Endothelial cell of umbilical vein (primary cell): ENCODE data around the gene NCS1. TPM values are rescaled to one million over a fixed set of nuclear protein-coding genes. Genes with fewer than 3 reads are reported as not detected.
A peak's percentile ranks its signal among the peaks of the same experiment; 100 is the strongest.

Source experiments
- BruUV-seq: library from RNA; stranded (reverse); fragments of 400-500 nt; replicated peaks from 2 replicates; lab custom pipeline; 2021; lab: Mats Ljungman, UMichigan
- CTCF ChIA-PET: fragments of 300-600, 350-600 bp; sonication (Branson Sonifier 250); formaldehyde crosslinking; loops from one replicate; lab custom pipeline; 2021; ENCODE audit warnings: antibody characterized with exemption, inconsistent platforms; lab: Charles Lee
- POLR2A ChIA-PET: fragments of 300-600, 350-600 bp; sonication (Branson Sonifier 250); formaldehyde crosslinking; loops from one replicate; lab custom pipeline; 2021; ENCODE audit warnings: antibody characterized with exemption, inconsistent platforms; lab: Charles Lee
- DNase-seq: peaks from one replicate; pipeline ENCODE4 v3.0.0-alpha.2; 2011; ENCODE audit warnings: low read depth, low spot score
- FAIRE-seq: peaks from 2 replicates; lab custom pipeline; 2011; peaks lifted over from hg19 to GRCh38; lab: Jason Lieb, UNC
- H2AFZ ChIP-seq: 2 replicates; pipeline ENCODE4 v1.6.0; 2012; ENCODE audit warnings: low read depth, low read length, control low read depth, inconsistent platforms
- H3K27ac ChIP-seq: 2 replicates; pipeline ENCODE4 v1.5.1; 2011; ENCODE audit warnings: low read depth, mild to moderate bottlenecking, control low read depth, low read length, moderate library complexity; ENCODE audit not compliant: insufficient read depth
- H3K27me3 ChIP-seq, 2 experiments: 2 replicates each; pipeline versions ENCODE4 v1.6.0 to v1.6.1; 2011; ENCODE audit warnings: low read length in 2 of 2, mixed read lengths in 1 of 2; ENCODE audit not compliant: control insufficient read depth in 2 of 2, insufficient read depth in 2 of 2
- H3K36me3 ChIP-seq, 2 experiments: 2 replicates in 1 of 2; 3 replicates in 1 of 2; pipeline ENCODE4 v1.5.1; 2011; ENCODE audit warnings: low read length in 2 of 2, mild to moderate bottlenecking in 1 of 2, moderate library complexity in 1 of 2; ENCODE audit not compliant: control insufficient read depth in 2 of 2, insufficient read depth in 2 of 2; ENCODE audit errors: extremely low read depth in 1 of 2
- H3K4me1 ChIP-seq: 3 replicates; pipeline ENCODE4 v1.5.1; 2011; ENCODE audit warnings: mild to moderate bottlenecking, low read length; ENCODE audit not compliant: control insufficient read depth, insufficient read depth; ENCODE audit errors: extremely low read depth
- H3K4me2 ChIP-seq: 2 replicates; pipeline ENCODE4 v1.6.1; 2011; ENCODE audit warnings: low read length, control low read depth, mixed read lengths; ENCODE audit not compliant: insufficient read depth
- H3K4me3 ChIP-seq, 3 experiments: fragments of 200-600 bp in 1 of 3; sonication (generic), shearing (Covaris generic) in 1 of 3; replicated peaks in 1 of 3; 2 replicates each; pipeline ENCODE4 v1.5.1; 2011 to 2016; ENCODE audit warnings: control low read depth in 3 of 3, low read length in 3 of 3, mild to moderate bottlenecking in 2 of 3, inconsistent platforms in 1 of 3, low read depth in 1 of 3, moderate library complexity in 1 of 3; ENCODE audit not compliant: insufficient read depth in 1 of 3
- H3K79me2 ChIP-seq: 2 replicates; pipeline ENCODE4 v1.6.0; 2012; ENCODE audit warnings: low read length, inconsistent platforms; ENCODE audit not compliant: control insufficient read depth, insufficient read depth
- H3K9ac ChIP-seq: replicated peaks from 2 replicates; pipeline ENCODE3; 2011; ENCODE audit warnings: low read length, control low read depth; ENCODE audit not compliant: insufficient read depth; ENCODE audit errors: extremely low read depth
- H3K9me1 ChIP-seq: replicated peaks from 3 replicates; pipeline ENCODE4 v1.6.0; 2011; ENCODE audit warnings: mild to moderate bottlenecking, low read length; ENCODE audit not compliant: control insufficient read depth, insufficient read depth; ENCODE audit errors: extremely low read depth
- H3K9me3 ChIP-seq: replicated peaks from 2 replicates; pipeline ENCODE4 v1.5.1; 2012; ENCODE audit warnings: low read length, inconsistent platforms; ENCODE audit not compliant: control insufficient read depth, insufficient read depth
- H4K20me1 ChIP-seq: replicated peaks from 2 replicates; pipeline ENCODE3; 2011; ENCODE audit warnings: mild to moderate bottlenecking, low read length; ENCODE audit not compliant: control insufficient read depth, insufficient read depth; ENCODE audit errors: extremely low read depth
- EZH2 ChIP-seq: IDR thresholded peaks from 2 replicates; pipeline ENCODE4 v1.6.1; 2012; ENCODE audit warnings: borderline replicate concordance, low read depth, mild to moderate bottlenecking, moderate library complexity, low read length, inconsistent platforms; ENCODE audit not compliant: severe bottlenecking
- FOS ChIP-seq: IDR thresholded peaks from 2 replicates; pipeline ENCODE4 v1.6.1; 2011; ENCODE audit warnings: mild to moderate bottlenecking, low read length, moderate library complexity, borderline replicate concordance; ENCODE audit not compliant: insufficient read depth
- GATA2 ChIP-seq: IDR thresholded peaks from 2 replicates; pipeline ENCODE4 v1.7.0; 2011; ENCODE audit warnings: low read depth, mild to moderate bottlenecking, moderate library complexity, mixed read lengths, low read length; ENCODE audit not compliant: insufficient read length, insufficient read depth
- JUN ChIP-seq: IDR thresholded peaks from 2 replicates; pipeline ENCODE4 v1.6.1; 2011; ENCODE audit warnings: borderline replicate concordance, low read depth; ENCODE audit not compliant: insufficient read length, insufficient read depth
- MYC ChIP-seq: IDR thresholded peaks from one replicate; pipeline ENCODE4 v1.6.1; 2011; ENCODE audit warnings: mild to moderate bottlenecking, low read depth, low read length
- POLR2A ChIP-seq: IDR thresholded peaks from 2 replicates; pipeline ENCODE4 v1.6.1; 2012; ENCODE audit warnings: low read depth, mild to moderate bottlenecking, control low read depth, low read length
- POLR2AphosphoS5 ChIP-seq: IDR thresholded peaks from 2 replicates; pipeline ENCODE4 v1.6.1; 2012; ENCODE audit warnings: low read depth, mild to moderate bottlenecking, control low read depth, low read length, moderate library complexity; ENCODE audit not compliant: insufficient read depth
- dilution Hi-C: fragments of 300-500 bp; cut with MboI; formaldehyde crosslinking; loops from one replicate; pipeline ENCODE4 v1.15.0; 2019; ENCODE audit warnings: low sequenced_read_pairs; ENCODE audit not compliant: extremely low pct_ligation_motif_present
- intact Hi-C: fragments of 100-400 bp; cut with micrococcal nuclease; formaldehyde crosslinking; loops from one replicate; pipeline ENCODE4 v1.10.0; 2022
- polyA plus RNA-seq, 4 experiments: library from polyadenylated mRNA; depleted of rRNA in 3 of 4; stranded (reverse) in 3 of 4; unstranded in 1 of 4; fragments of >200 nt; gene quantifications; 2 replicates each; pipeline versions ENCODE4 v1.2.1 to v1.2.3, GENCODE V29; 2011 to 2012; ENCODE audit warnings: missing spikeins in 1 of 4
- total RNA-seq: library from RNA; stranded (reverse); gene quantifications from 2 replicates; pipeline ENCODE4 v1.2.3, GENCODE V29; 2021
- TF ChIP-seq, protein P1 (sequence below): IDR thresholded peaks from 2 replicates; pipeline ENCODE4 v1.6.1; 2011; ENCODE audit not compliant: insufficient read depth, insufficient read length
- TF ChIP-seq, protein P2 (sequence below), 2 donors: IDR thresholded peaks; 1 replicate in 1 of 2; 2 replicates in 1 of 2; pipeline ENCODE4 v1.5.1; 2011; ENCODE audit warnings: low read length in 2 of 2, mild to moderate bottlenecking in 2 of 2, moderate library complexity in 2 of 2, control low read depth in 1 of 2, inconsistent platforms in 1 of 2, low read depth in 1 of 2; ENCODE audit not compliant: insufficient read depth in 1 of 2; ENCODE audit errors: extremely low read depth in 1 of 2

Gene NCS1
- total and polyA plus RNA-seq, 2 donors (not counting 3 experiments of a cell fraction or from before 2014, with no cell fraction given): 53.6 to 77.4 TPM

DNA sequence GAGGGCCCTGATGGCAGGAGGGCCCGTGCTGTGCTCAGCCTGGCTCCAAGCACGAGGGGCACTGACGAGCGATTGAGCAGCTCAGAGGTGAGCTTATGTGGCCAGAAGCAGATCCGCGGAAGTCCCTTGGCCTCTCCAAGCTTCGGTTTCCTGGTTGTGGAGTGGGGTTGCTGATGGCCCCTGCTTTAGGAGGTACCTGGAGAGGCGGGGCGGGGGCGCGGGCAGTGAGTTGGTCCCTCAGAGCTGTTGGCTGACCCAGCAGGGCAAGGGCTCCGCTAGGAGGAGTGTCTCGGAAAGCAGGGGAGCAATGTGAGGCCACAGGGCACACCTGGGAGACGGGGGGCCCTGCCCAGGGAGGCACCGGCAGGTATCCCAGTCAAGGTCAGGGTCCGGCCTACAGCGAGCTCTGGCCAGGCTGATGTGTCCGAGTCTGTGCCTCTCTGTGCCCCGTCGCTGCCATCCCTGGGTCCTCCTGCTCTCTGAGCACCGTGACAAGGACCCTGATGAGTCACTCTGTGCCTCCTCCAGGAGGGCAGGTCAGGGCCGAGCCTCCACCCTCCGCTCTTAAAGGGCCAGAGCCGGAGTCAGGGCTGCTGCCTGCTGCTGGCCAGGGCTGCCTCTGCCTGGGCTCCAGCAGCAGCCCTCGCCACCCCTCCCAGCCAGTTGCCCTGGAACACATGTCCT is 14.8 kb downstream of the NCS1 start:
- CTCF ChIA-PET: no interaction called here
- peak; percentile 21 for FAIRE-seq
- no peak overlapping the region for H3K4me3 ChIP-seq
- POLR2A ChIA-PET: no interaction called here
- H2AFZ ChIP-seq: no peak overlapping the region
- H3K27me3 ChIP-seq: no peaks in the 10 kb centered on the region
- H3K79me2 ChIP-seq: peaks cover 80% of the 10 kb centered on the region
- DNase-seq: no peak
- H3K4me1 ChIP-seq: no peaks in the 10 kb centered on the region
- H3K9ac ChIP-seq: no peak overlapping the region
- H3K36me3 ChIP-seq: no peaks in the 10 kb centered on the region
- dilution Hi-C loops: no loop called here
- H3K27ac ChIP-seq: no peak overlapping the region
- intact Hi-C loops: no loop called here
- no TSS peak for BruUV-seq
- no peaks in the 10 kb centered on the region for H4K20me1 ChIP-seq
- TF ChIP-seq, protein P1, sequence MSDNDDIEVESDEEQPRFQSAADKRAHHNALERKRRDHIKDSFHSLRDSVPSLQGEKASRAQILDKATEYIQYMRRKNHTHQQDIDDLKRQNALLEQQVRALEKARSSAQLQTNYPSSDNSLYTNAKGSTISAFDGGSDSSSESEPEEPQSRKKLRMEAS: no peak
- H3K4me2 ChIP-seq: no peak overlapping the region
- H3K9me1 ChIP-seq: no peaks in the 10 kb centered on the region
- H3K9me3 ChIP-seq: no peaks in the 10 kb centered on the region

DNA sequence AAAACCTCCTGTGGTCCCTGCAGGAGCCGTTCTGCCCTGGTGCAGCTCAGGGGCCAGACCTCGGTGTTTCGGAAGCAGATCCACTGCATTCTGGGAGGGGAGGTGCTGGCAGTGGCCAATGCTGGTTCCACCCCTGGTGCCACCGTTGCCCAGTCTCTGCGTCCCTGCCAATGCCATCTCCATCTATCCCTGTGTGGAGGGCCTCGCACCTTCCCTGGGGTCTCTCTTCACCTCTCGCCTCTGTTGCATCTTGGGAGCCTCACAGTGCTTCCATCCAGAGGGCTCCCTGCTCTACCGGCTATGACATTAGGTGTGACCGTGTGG is 15.3 kb downstream of the NCS1 start:
- Histone ChIP-seq H2AFZ (no peak overlapping the region), H3K27ac (no peak overlapping the region), H4K20me1 (no peaks in the 10 kb centered on the region), H3K9me1 (no peaks in the 10 kb centered on the region), H3K36me3 (no peaks in the 10 kb centered on the region), H3K4me3 (no peak overlapping the region), H3K9ac (no peak overlapping the region), H3K79me2 (peaks cover 79% of the 10 kb centered on the region), H3K27me3 (no peaks in the 10 kb centered on the region), H3K4me2 (no peak overlapping the region), H3K9me3 (no peaks in the 10 kb centered on the region), H3K4me1 (no peaks in the 10 kb centered on the region)
- no TSS peak for BruUV-seq
- DNase-seq: no peak
- FAIRE-seq: no peak
- TF ChIP-seq POLR2A: no peak
- no peak for TF ChIP-seq GATA2
- no peak for TF ChIP-seq EZH2
- TF ChIP-seq, protein P2, sequence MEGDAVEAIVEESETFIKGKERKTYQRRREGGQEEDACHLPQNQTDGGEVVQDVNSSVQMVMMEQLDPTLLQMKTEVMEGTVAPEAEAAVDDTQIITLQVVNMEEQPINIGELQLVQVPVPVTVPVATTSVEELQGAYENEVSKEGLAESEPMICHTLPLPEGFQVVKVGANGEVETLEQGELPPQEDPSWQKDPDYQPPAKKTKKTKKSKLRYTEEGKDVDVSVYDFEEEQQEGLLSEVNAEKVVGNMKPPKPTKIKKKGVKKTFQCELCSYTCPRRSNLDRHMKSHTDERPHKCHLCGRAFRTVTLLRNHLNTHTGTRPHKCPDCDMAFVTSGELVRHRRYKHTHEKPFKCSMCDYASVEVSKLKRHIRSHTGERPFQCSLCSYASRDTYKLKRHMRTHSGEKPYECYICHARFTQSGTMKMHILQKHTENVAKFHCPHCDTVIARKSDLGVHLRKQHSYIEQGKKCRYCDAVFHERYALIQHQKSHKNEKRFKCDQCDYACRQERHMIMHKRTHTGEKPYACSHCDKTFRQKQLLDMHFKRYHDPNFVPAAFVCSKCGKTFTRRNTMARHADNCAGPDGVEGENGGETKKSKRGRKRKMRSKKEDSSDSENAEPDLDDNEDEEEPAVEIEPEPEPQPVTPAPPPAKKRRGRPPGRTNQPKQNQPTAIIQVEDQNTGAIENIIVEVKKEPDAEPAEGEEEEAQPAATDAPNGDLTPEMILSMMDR (IDR thresholded peaks at IDR 0.05; ENCODE audit: extremely low read depth in 1 of 2, insufficient read depth in 1 of 2, low read depth in 1 of 2, low read length in 2 of 2): no peak
- TF ChIP-seq, protein P1: no peak
- no peak for TF ChIP-seq MYC
- TF ChIP-seq POLR2AphosphoS5: no peak
- TF ChIP-seq FOS: no peak
- no peak for TF ChIP-seq JUN
- ChIA-PET CTCF (no interaction called here), POLR2A (no interaction called here)
- intact Hi-C loops: no loop called here
- dilution Hi-C loops: no loop called here
